Measurements from ENCODE around the gene TAS2R60. TPM values are rescaled to one million over a fixed set of nuclear protein-coding genes. Genes with fewer than 3 reads are reported as not detected.

TAS2R60 gene
- total and polyA plus RNA-seq, 2 experiments from 2014 or later: 0.37 to 4.0 TPM

- no peaks in the 10 kb centered on the region for H3K9me3 Mint-ChIP-seq
- Histone ChIP-seq H2AFZ (no peak overlapping the region), H3F3A (replicated peaks; ENCODE audit: low read depth) (no peaks in the 10 kb centered on the region), H3K4me3 (no peak overlapping the region), H3K27me3 (ENCODE audit: insufficient read depth) (no peaks in the 10 kb centered on the region), H3K79me2 (replicated peaks; ENCODE audit: insufficient read depth) (no peaks in the 10 kb centered on the region), H3K9me2 (ENCODE audit: insufficient read depth) (no peaks in the 10 kb centered on the region; the same call in none of the 2 replicates), H3K4me2 (no peak overlapping the region), H4K20me1 (replicated peaks; ENCODE audit: insufficient read depth) (no peaks in the 10 kb centered on the region), H3K4me1 (ENCODE audit: insufficient read depth) (no peaks in the 10 kb centered on the region), H3K27ac (ENCODE audit: low read depth) (no peak overlapping the region), H3K36me3 (ENCODE audit: insufficient read depth) (no peaks in the 10 kb centered on the region)
- H3K4me1 Mint-ChIP-seq: peaks cover 3% of the 10 kb centered on the region; the same call in 1 of the 3 replicates
- H3K27ac Mint-ChIP-seq: no peak overlapping the region
- peaks cover 4% of the 10 kb centered on the region for H3K27me3 Mint-ChIP-seq (ENCODE audit: insufficient read depth, low read depth, poor library complexity)
- ATAC-seq (no peak), DNase-seq (ENCODE audit: low spot score) (no peak)
- no peak overlapping the region for H3K4me3 Mint-ChIP-seq
- H3K36me3 Mint-ChIP-seq (ENCODE audit: low read depth): no peaks in the 10 kb centered on the region
- no peak for TF ChIP-seq REST (IDR thresholded peaks at IDR 0.05; ENCODE audit: unreplicated experiment)
- TF ChIP-seq CREB1 (CRISPR knock-in tag; IDR thresholded peaks at IDR 0.05; ENCODE audit: low read depth): no peak
- no peak for TF ChIP-seq EZH2 (IDR thresholded peaks at IDR 0.05; ENCODE audit: low read depth, unreplicated experiment)
- no peak for TF ChIP-seq ZNF114 (CRISPR knock-in tag; IDR thresholded peaks at IDR 0.05)
- no peak for TF ChIP-seq NANOG (IDR thresholded peaks at IDR 0.05; ENCODE audit: borderline replicate concordance)
- TF ChIP-seq ETS1 (IDR thresholded peaks at IDR 0.05): no peak
- TF ChIP-seq ZNF462 (CRISPR knock-in tag; IDR thresholded peaks at IDR 0.05): no peak
- no peak for TF ChIP-seq EZH2phosphoT487 (IDR thresholded peaks at IDR 0.05; ENCODE audit: unreplicated experiment)
- TF ChIP-seq ZNF331 (CRISPR knock-in tag; IDR thresholded peaks at IDR 0.05; ENCODE audit: low read depth): no peak
- TF ChIP-seq JUNB (IDR thresholded peaks at IDR 0.05; ENCODE audit: unreplicated experiment): no peak
- TF ChIP-seq CTCF (conservative IDR thresholded peaks at IDR 0.05; ENCODE audit: low read depth in 2 of 2): no peak
- no peak for TF ChIP-seq POLR2AphosphoS5 (IDR thresholded peaks at IDR 0.05; ENCODE audit: low read depth)
- no peak for TF ChIP-seq STAT1 (IDR thresholded peaks at IDR 0.05; ENCODE audit: unreplicated experiment)
Observed at GRCh38 chr7:143492799-143493739, 49.8 kb downstream of the TAS2R60 start.
